ENCODE measurements around the gene LHFPL6.

DNA sequence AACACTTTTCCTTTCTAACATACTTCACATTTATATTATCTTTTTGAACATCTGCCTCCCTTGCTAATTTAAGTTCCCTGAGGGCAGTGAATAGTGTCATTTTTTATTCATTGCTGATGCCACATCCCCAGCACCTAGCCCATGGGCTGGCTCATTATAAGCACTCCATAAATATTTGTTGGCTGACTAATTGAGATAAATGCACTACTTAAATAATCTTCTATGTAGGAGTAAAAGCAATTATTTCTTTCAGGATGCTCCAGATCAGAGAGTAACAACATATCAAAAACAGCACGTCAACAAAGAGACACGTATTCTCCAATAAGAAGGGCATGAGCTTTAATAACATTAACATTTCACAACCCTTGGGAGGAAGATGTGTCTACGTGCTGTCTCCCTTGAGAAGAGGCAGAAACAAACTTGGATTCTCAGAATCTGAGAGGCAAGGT is 228.2 kb downstream of the LHFPL6 start:
- TF ChIP-seq, protein P1, sequence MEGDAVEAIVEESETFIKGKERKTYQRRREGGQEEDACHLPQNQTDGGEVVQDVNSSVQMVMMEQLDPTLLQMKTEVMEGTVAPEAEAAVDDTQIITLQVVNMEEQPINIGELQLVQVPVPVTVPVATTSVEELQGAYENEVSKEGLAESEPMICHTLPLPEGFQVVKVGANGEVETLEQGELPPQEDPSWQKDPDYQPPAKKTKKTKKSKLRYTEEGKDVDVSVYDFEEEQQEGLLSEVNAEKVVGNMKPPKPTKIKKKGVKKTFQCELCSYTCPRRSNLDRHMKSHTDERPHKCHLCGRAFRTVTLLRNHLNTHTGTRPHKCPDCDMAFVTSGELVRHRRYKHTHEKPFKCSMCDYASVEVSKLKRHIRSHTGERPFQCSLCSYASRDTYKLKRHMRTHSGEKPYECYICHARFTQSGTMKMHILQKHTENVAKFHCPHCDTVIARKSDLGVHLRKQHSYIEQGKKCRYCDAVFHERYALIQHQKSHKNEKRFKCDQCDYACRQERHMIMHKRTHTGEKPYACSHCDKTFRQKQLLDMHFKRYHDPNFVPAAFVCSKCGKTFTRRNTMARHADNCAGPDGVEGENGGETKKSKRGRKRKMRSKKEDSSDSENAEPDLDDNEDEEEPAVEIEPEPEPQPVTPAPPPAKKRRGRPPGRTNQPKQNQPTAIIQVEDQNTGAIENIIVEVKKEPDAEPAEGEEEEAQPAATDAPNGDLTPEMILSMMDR (IDR thresholded peaks at IDR 0.05), result no peak
- no peak for TF ChIP-seq POLR2A (IDR thresholded peaks at IDR 0.05)
- no peak for TF ChIP-seq POLR2AphosphoS5 (IDR thresholded peaks at IDR 0.05)

All from prostate gland (tissue), 2 donors.